SK-N-SH treated with all-trans-retinoic acid at 6 μM for 48 hours (cell line): ENCODE measurements around the gene CACNA2D3.

Experiments
- ARNTL ChIP-seq: fragments of 450-650 bp; formaldehyde crosslinking; IDR thresholded peaks from 2 replicates; pipeline ENCODE4 v1.5.0; 2020; ENCODE audit warnings: low read depth, mild to moderate bottlenecking, moderate library complexity, borderline replicate concordance
- BACH2 ChIP-seq: fragments of 250-450 bp; sonication (Bioruptor Pico); IDR thresholded peaks from 2 replicates; pipeline ENCODE4 v1.9.0; 2021; ENCODE audit warnings: mild to moderate bottlenecking, borderline replicate concordance
- CSRNP3 ChIP-seq: fragments of 250-450 bp; sonication (Bioruptor Pico); IDR thresholded peaks from 2 replicates; pipeline ENCODE4 v1.5.1; 2021; ENCODE audit warnings: mild to moderate bottlenecking, moderate library complexity
- ESRRG ChIP-seq: fragments of 250-450 bp; sonication (Bioruptor Pico); IDR thresholded peaks from 2 replicates; pipeline ENCODE4 v1.6.1; 2021; ENCODE audit warnings: mild to moderate bottlenecking
- PATZ1 ChIP-seq: fragments of 250-450 bp; sonication (Bioruptor Pico); IDR thresholded peaks from 2 replicates; pipeline ENCODE4 v1.8.0; 2020; ENCODE audit warnings: mild to moderate bottlenecking, moderate library complexity, borderline replicate concordance
- POU6F1 ChIP-seq: fragments of 250-450 bp; sonication (Bioruptor Pico); IDR thresholded peaks from 2 replicates; pipeline ENCODE4 v1.8.0; 2021; ENCODE audit warnings: low read depth, mild to moderate bottlenecking, moderate library complexity, borderline replicate concordance
- PPARA ChIP-seq: fragments of 250-450 bp; sonication (Bioruptor Pico); IDR thresholded peaks from 2 replicates; pipeline ENCODE4 v1.5.0; 2020; ENCODE audit warnings: mild to moderate bottlenecking, borderline replicate concordance
- RARB ChIP-seq: fragments of 250-450 bp; sonication (Bioruptor Pico); IDR thresholded peaks from 2 replicates; pipeline ENCODE4 v1.8.0; 2021; ENCODE audit warnings: mild to moderate bottlenecking, moderate library complexity
- ZFP30 ChIP-seq: fragments of 450-650 bp; formaldehyde crosslinking; IDR thresholded peaks from 2 replicates; pipeline ENCODE4 v1.5.0; 2022; ENCODE audit warnings: mild to moderate bottlenecking, moderate library complexity

- no peak for TF ChIP-seq ESRRG (CRISPR knock-in tag)
- TF ChIP-seq RARB: no peak
- TF ChIP-seq PATZ1 (CRISPR knock-in tag): no peak
- TF ChIP-seq PPARA (CRISPR knock-in tag): no peak
- no peak for TF ChIP-seq CSRNP3
- TF ChIP-seq BACH2 (CRISPR knock-in tag): no peak
- TF ChIP-seq ARNTL (CRISPR knock-in tag): no peak
- TF ChIP-seq ZFP30: no peak
- no peak for TF ChIP-seq POU6F1
Observed at GRCh38 chr3:54776601-54777000, 654.2 kb downstream of the CACNA2D3 start.
